Immature natural killer cell (primary cell): Measurements from ENCODE around the gene ZSWIM6. TPM values are rescaled to one million over a fixed set of nuclear protein-coding genes. Genes with fewer than 3 reads are reported as not detected.
A peak's percentile ranks its signal among the peaks of the same experiment; 100 is the strongest.

Source experiments
- DNase-seq, 3 donors: peaks; one replicate each; pipeline ENCODE4 v3.0.0; 2022; ENCODE audit warnings: mixed read lengths in 1 of 3
- H3K27ac Mint-ChIP-seq, 6 donors: one replicate each; pipeline ENCODE4 v1.8.0; 2020; ENCODE audit warnings: mixed read lengths in 6 of 6, mild to moderate bottlenecking in 5 of 6, inconsistent platforms in 4 of 6, moderate library complexity in 3 of 6
- H3K27me3 Mint-ChIP-seq, 3 donors: one replicate each; pipeline ENCODE4 v1.8.0; 2020 to 2021; ENCODE audit warnings: low read depth in 3 of 3, mild to moderate bottlenecking in 3 of 3, mixed read lengths in 3 of 3, moderate library complexity in 3 of 3, inconsistent platforms in 1 of 3
- H3K36me3 Mint-ChIP-seq, 3 donors: one replicate each; pipeline ENCODE4 v1.8.0; 2020; ENCODE audit warnings: mixed read lengths in 3 of 3, inconsistent platforms in 2 of 3, mild to moderate bottlenecking in 2 of 3
- H3K4me1 Mint-ChIP-seq, 2 donors: one replicate each; pipeline ENCODE4 v1.8.0; 2020; ENCODE audit warnings: inconsistent platforms in 2 of 2, mild to moderate bottlenecking in 2 of 2, mixed read lengths in 2 of 2, moderate library complexity in 1 of 2
- H3K4me3 Mint-ChIP-seq, 5 donors: one replicate each; pipeline ENCODE4 v1.8.0; 2020; ENCODE audit warnings: mild to moderate bottlenecking in 5 of 5, mixed read lengths in 5 of 5, inconsistent platforms in 3 of 5, moderate library complexity in 3 of 5
- H3K9me3 Mint-ChIP-seq, 6 donors: one replicate each; pipeline ENCODE4 v1.8.0; 2020; ENCODE audit warnings: mild to moderate bottlenecking in 6 of 6, mixed read lengths in 6 of 6, inconsistent platforms in 4 of 6, moderate library complexity in 3 of 6
- polyA plus RNA-seq, 3 donors: library from polyadenylated mRNA; unstranded; fragments of 300-500 nt; fragmentation: Illumina TruSeq; gene quantifications; one replicate each; pipeline ENCODE4 v1.2.3, GENCODE V29; 2021

ZSWIM6 gene
- polyA plus RNA-seq, 3 donors from 2014 or later = 0.40 to 0.76 (median 0.43) TPM

DNA sequence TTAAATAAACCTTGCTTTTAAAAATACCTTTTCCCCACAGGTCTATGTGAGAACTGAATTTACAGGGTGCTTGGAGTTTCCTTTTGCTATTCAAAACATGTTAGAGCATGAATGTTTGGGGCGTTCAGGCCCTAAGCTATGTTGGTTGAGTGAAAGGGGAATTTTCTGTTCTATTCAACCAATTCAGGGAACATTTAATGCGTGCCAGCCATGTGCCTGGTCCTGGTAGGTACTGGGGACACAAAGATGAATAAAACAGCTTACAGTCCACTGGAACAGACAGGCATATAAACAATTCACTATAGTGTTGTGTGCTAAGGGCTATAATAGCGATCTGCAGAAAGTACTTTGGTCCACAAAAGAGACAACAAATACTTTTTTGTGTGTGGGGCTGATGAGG is 108.5 kb downstream of the ZSWIM6 start:
- Mint-ChIP-seq H3K27ac (no peak overlapping the region), H3K4me1 (peaks cover 7 to 32% of the 10 kb centered on the region in 2 donors), H3K4me3 (no peak overlapping the region), H3K9me3 (peaks cover 6 to 35% (median 18%) of the 10 kb centered on the region in 6 donors), H3K27me3 (no peaks in the 10 kb centered on the region), H3K36me3 (peaks cover 8 to 15% (median 11%) of the 10 kb centered on the region in 3 donors)
- DNase-seq = no peak

DNA sequence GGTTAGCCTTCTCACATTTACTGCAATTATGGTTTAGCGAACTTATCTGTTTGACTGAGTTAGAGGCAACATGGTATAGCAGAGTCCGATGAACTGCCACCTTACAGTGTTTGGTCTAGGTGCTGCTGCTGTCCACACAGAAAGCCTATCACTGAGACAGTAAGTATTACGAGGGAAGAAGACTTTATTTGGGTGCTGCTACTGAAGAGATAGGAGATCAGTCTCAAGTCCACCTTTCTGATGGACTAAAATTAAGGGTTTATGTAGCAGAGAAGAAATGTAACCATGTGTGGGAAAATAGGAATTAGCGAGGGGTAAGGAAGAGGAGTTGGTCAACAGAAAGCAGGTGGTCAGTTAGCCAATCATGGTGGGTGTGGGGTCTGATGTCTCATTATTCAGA is 109.7 kb downstream of the ZSWIM6 start:
- no peak for DNase-seq
- Mint-ChIP-seq H3K4me3 (no peak overlapping the region), H3K4me1 (peaks cover 7 to 31% of the 10 kb centered on the region in 2 donors), H3K36me3 (peaks cover 8 to 19% (median 14%) of the 10 kb centered on the region in 3 donors), H3K27ac (no peak overlapping the region), H3K27me3 (no peaks in the 10 kb centered on the region), H3K9me3 (peaks cover 10 to 35% (median 19%) of the 10 kb centered on the region in 6 donors)

- Mint-ChIP-seq H3K4me3 (no peak overlapping the region), H3K9me3 (peaks cover 7 to 31% (median 19%) of the 10 kb centered on the region in 6 donors), H3K4me1 (peaks cover 5 to 19% of the 10 kb centered on the region in 2 donors), H3K27me3 (no peaks in the 10 kb centered on the region), H3K27ac (peak overlapping the region in 1 of 6 donors; percentile 53), H3K36me3 (peaks cover 13 to 20% (median 15%) of the 10 kb centered on the region in 3 donors)
- no peak for DNase-seq
These were observed 115.9 kb downstream of the ZSWIM6 start for GRCh38 chr5:61447780-61448495.

DNA sequence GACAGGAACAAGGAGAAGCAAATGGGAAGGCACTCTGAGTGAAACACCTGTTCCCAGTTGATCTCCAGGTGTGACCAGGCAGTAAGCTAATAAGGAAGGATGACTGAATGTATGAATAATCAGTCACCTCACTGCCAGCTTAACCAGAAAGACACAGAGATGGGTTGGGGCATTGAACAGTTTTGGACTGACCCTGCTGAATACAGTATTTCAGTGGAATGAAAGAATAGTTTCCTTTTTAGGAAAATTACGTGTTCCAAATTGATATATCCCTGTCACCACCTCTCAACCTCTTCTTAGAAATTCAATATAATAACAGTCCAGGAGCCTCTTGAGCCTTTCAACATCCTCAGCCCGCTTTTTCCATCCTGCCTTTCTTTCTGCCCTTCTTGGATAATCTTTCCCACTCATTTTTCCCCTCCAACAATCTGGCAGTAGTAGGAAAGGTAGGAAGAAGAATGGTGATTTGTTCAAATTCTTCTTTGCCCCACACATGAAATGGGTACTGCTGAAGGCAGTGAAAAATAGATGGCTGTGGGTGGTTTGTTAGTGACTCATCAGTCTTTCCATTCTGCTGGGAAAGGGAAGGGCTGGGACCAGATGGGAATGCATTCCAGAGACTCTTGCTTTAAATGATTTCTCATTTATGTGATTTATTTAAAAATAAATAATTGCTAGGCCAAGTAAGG is 117.9 kb downstream of the ZSWIM6 start:
- no peak for DNase-seq
- peaks cover 13 to 20% (median 15%) of the 10 kb centered on the region in 3 donors for H3K36me3 Mint-ChIP-seq
- peaks cover 4 to 19% of the 10 kb centered on the region in 2 donors for H3K4me1 Mint-ChIP-seq
- H3K27me3 Mint-ChIP-seq = no peaks in the 10 kb centered on the region
- no peak overlapping the region for H3K27ac Mint-ChIP-seq
- no peak overlapping the region for H3K4me3 Mint-ChIP-seq
- H3K9me3 Mint-ChIP-seq = peaks cover 7 to 24% (median 17%) of the 10 kb centered on the region in 6 donors

- Mint-ChIP-seq H3K36me3 (peaks cover 13 to 20% (median 15%) of the 10 kb centered on the region in 3 donors), H3K4me1 (peaks cover 4 to 19% of the 10 kb centered on the region in 2 donors), H3K9me3 (peaks cover 7 to 24% (median 17%) of the 10 kb centered on the region in 6 donors), H3K27me3 (no peaks in the 10 kb centered on the region), H3K4me3 (no peak overlapping the region), H3K27ac (no peak overlapping the region)
- no peak for DNase-seq
These were observed 118.6 kb downstream of the ZSWIM6 start for GRCh38 chr5:61450493-61451279.

GRCh38 chr5:61455179-61456006 is 123.3 kb downstream of the ZSWIM6 start:
- H3K4me3 Mint-ChIP-seq = no peak overlapping the region
- no peak for DNase-seq
- H3K4me1 Mint-ChIP-seq = peaks cover 11 to 31% of the 10 kb centered on the region in 2 donors
- H3K27ac Mint-ChIP-seq = no peak overlapping the region
- H3K27me3 Mint-ChIP-seq = peaks cover 0 to 1% (median 0%) of the 10 kb centered on the region in 3 donors
- no peaks in the 10 kb centered on the region for H3K9me3 Mint-ChIP-seq
- H3K36me3 Mint-ChIP-seq = no peaks in the 10 kb centered on the region

DNA sequence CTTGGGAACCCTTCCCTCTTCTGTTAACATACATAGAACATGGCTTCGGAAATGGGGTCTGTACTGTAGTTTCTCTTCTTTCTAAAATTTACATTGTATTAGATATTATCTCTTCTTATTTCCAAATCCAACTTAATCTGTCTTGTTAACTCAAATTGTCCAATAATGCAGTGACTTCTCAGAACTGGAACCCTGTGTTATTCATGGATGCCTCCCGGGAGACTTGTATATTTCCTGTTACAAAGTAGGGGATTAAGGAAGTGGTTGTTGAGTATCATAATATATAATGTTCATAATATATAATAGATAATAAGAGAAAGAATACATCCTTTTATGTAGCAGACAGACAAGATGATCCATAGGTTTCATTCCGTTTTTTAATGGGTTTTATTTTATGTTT is 128.4 kb downstream of the ZSWIM6 start:
- Mint-ChIP-seq H3K9me3 (no peaks in the 10 kb centered on the region), H3K27me3 (peaks cover 0 to 1% (median 0%) of the 10 kb centered on the region in 3 donors), H3K27ac (peak overlapping the region in 1 of 6 donors; percentile 13), H3K4me3 (no peak overlapping the region), H3K36me3 (no peaks in the 10 kb centered on the region), H3K4me1 (peaks cover 9 to 31% of the 10 kb centered on the region in 2 donors)
- no peak for DNase-seq

DNA sequence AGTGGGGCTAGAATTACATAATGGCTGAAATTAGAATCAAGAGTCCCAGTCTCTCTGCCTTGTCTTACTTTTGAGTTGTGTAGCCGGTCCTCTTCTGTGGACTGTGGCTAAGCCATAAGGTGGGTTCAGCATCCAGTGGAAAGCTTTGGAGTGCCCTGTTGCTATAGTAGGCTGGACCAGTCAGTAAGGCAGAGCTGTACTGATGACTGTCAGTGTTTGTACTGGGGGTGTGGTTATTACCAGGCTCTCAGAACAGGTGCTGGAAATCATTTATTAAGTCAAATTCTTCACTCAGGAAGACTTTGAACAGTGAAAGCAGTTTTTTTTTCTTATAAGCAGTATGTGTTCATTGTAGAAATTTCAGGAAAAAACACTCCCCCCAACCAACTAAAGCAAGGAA is 129.4 kb downstream of the ZSWIM6 start:
- Mint-ChIP-seq H3K27me3 (peaks cover 0 to 1% (median 0%) of the 10 kb centered on the region in 3 donors), H3K27ac (no peak overlapping the region), H3K36me3 (no peaks in the 10 kb centered on the region), H3K4me1 (peaks cover 7 to 21% of the 10 kb centered on the region in 2 donors), H3K9me3 (no peaks in the 10 kb centered on the region), H3K4me3 (no peak overlapping the region)
- no peak for DNase-seq

DNA sequence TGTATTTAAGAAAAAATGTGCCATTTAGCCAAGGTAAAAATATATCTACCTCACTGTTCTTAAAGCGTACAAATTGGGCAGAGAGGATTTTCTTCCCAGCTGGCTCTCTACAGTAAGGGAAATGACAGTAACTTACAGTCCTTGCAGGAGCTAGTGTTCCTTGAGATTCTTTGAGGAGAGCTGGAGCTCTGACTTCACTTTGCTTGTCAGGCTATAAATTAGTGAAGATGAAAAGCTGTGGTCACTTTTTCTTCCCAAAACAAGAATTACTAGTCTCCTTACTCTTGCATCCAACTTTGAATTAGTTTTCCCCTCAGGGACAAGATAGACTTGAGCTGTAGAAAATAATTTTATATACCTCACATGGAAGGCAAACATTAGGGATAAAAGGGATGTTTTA is 129.9 kb downstream of the ZSWIM6 start:
- Mint-ChIP-seq H3K27ac (no peak overlapping the region), H3K27me3 (no peaks in the 10 kb centered on the region), H3K36me3 (no peaks in the 10 kb centered on the region), H3K9me3 (no peaks in the 10 kb centered on the region), H3K4me1 (peaks cover 6 to 18% of the 10 kb centered on the region in 2 donors), H3K4me3 (no peak overlapping the region)
- DNase-seq = no peak

- no peak overlapping the region for H3K4me3 Mint-ChIP-seq
- H3K4me1 Mint-ChIP-seq = peaks cover 4 to 12% of the 10 kb centered on the region in 2 donors
- no peaks in the 10 kb centered on the region for H3K36me3 Mint-ChIP-seq
- no peaks in the 10 kb centered on the region for H3K27me3 Mint-ChIP-seq
- H3K9me3 Mint-ChIP-seq = no peaks in the 10 kb centered on the region
- DNase-seq = no peak
- H3K27ac Mint-ChIP-seq = no peak overlapping the region
These were observed 131.5 kb downstream of the ZSWIM6 start for GRCh38 chr5:61463596-61463995.

- Mint-ChIP-seq H3K27ac (no peak overlapping the region), H3K36me3 (no peaks in the 10 kb centered on the region), H3K4me3 (no peak overlapping the region), H3K27me3 (no peaks in the 10 kb centered on the region), H3K9me3 (no peaks in the 10 kb centered on the region), H3K4me1 (peaks cover 2 to 12% of the 10 kb centered on the region in 2 donors)
- DNase-seq = no peak
These were observed 132.5 kb downstream of the ZSWIM6 start for GRCh38 chr5:61464512-61464911.

GRCh38 chr5:61465066-61465465 is 133.0 kb downstream of the ZSWIM6 start:
- Mint-ChIP-seq H3K27ac (no peak overlapping the region), H3K9me3 (no peaks in the 10 kb centered on the region), H3K36me3 (no peaks in the 10 kb centered on the region), H3K4me3 (no peak overlapping the region), H3K4me1 (peaks cover 2 to 14% of the 10 kb centered on the region in 2 donors), H3K27me3 (no peaks in the 10 kb centered on the region)
- no peak for DNase-seq

DNA sequence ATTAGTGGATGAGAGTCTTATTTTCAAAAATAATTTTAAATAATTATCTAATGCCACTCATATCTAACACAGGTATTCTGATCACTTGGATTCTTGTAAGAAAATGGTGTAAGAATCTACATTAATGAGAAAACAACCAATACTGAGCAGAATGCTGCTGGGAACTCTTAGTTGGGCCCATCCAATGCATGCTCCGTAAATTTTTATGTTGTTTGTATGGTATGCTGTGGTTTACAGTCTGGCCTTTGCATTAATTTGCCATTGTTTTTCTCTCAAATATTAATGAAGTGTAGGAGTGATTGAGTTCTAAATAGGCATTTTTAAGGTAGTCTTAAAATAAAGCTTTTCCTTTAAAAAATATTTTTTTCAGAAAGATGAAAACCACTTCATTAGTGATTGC is 133.4 kb downstream of the ZSWIM6 start:
- peaks cover 2 to 18% of the 10 kb centered on the region in 2 donors for H3K4me1 Mint-ChIP-seq
- no peaks in the 10 kb centered on the region for H3K27me3 Mint-ChIP-seq
- no peak for DNase-seq
- no peaks in the 10 kb centered on the region for H3K9me3 Mint-ChIP-seq
- no peak overlapping the region for H3K4me3 Mint-ChIP-seq
- no peak overlapping the region for H3K27ac Mint-ChIP-seq
- no peaks in the 10 kb centered on the region for H3K36me3 Mint-ChIP-seq
